ENCODE results near the gene PIK3CD. TPM values are rescaled to one million over a fixed set of nuclear protein-coding genes. Genes with fewer than 3 reads are reported as not detected.

The PIK3CD gene
- total and polyA plus RNA-seq, 2 donors (not counting 3 experiments of a cell fraction or from before 2014, with no cell fraction given) = 3.5 to 5.2 TPM

DNA sequence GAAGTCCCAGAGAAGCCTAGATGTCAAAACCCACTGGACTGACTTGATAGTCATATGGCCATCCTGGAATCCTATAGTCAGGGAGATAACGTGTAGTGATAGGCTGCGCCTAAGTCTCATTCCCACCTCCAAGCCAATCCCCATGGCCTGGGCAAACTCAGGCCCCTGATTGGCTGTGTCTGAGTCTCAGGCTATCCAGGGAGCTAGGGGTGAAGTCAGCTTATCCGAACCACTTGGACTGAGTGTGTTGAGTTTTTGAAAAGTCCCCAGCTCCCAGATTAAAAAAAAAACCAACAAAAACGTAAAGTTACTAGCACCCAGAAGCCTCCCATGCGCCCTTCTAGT is 51.6 kb downstream of the PIK3CD start:
- dilution Hi-C loops (cut with MboI; ENCODE audit: extremely low pct_ligation_motif_present, low sequenced_read_pairs) (no loop called here), intact Hi-C loops (cut with micrococcal nuclease) (no loop called here)
- no peak overlapping the region for H3K4me3 ChIP-seq (replicated peaks in 1 of 3; ENCODE audit: insufficient read depth in 1 of 3, low read depth in 1 of 3, low read length in 3 of 3)
- TF ChIP-seq CTCF (IDR thresholded peaks at IDR 0.05; ENCODE audit: extremely low read depth in 1 of 2, insufficient read depth in 1 of 2, low read depth in 1 of 2, low read length in 2 of 2) (no peak), POLR2AphosphoS5 (IDR thresholded peaks at IDR 0.05; ENCODE audit: insufficient read depth, low read depth, low read length) (no peak), EZH2 (IDR thresholded peaks at IDR 0.05; ENCODE audit: borderline replicate concordance, low read depth, low read length, severe bottlenecking) (no peak), JUN (IDR thresholded peaks at IDR 0.05; ENCODE audit: borderline replicate concordance, insufficient read depth, insufficient read length, low read depth) (no peak)
- no peaks in the 10 kb centered on the region for H3K9me1 ChIP-seq (replicated peaks; ENCODE audit: control insufficient read depth, extremely low read depth, insufficient read depth, low read length)
- no peak overlapping the region for H3K4me2 ChIP-seq (ENCODE audit: insufficient read depth, low read length)
- H3K79me2 ChIP-seq (ENCODE audit: control insufficient read depth, insufficient read depth, low read length) = no peaks in the 10 kb centered on the region
- H3K9ac ChIP-seq (replicated peaks; ENCODE audit: extremely low read depth, insufficient read depth, low read length) = no peak overlapping the region
- H4K20me1 ChIP-seq (replicated peaks; ENCODE audit: control insufficient read depth, extremely low read depth, insufficient read depth, low read length) = no peaks in the 10 kb centered on the region
- ChIA-PET CTCF (interaction anchor here (0.8 to 1.5 kb wide), 8 partner anchors 10 to 87 kb away, joined by 3 to 7 read pairs (median 6); partner anchors contain the start of gene PIK3CD), POLR2A (no interaction called here)
- H3K27me3 ChIP-seq (ENCODE audit: control insufficient read depth in 2 of 2, insufficient read depth in 2 of 2, low read length in 2 of 2) = no peaks in the 10 kb centered on the region
- DNase-seq (ENCODE audit: low read depth, low spot score) (no peak), FAIRE-seq (no peak)
- H3K4me1 ChIP-seq (ENCODE audit: control insufficient read depth, extremely low read depth, insufficient read depth, low read length) = no peaks in the 10 kb centered on the region
- H3K27ac ChIP-seq (ENCODE audit: insufficient read depth, low read depth, low read length) = no peak overlapping the region
- BruUV-seq (replicated peaks) = no TSS peak
- H3K9me3 ChIP-seq (replicated peaks; ENCODE audit: control insufficient read depth, insufficient read depth, low read length) = no peaks in the 10 kb centered on the region
- no peaks in the 10 kb centered on the region for H3K36me3 ChIP-seq (ENCODE audit: control insufficient read depth in 2 of 2, extremely low read depth in 1 of 2, insufficient read depth in 2 of 2, low read length in 2 of 2)
- H2AFZ ChIP-seq (ENCODE audit: low read depth, low read length) = no peak overlapping the region

- H3K27me3 ChIP-seq (ENCODE audit: control insufficient read depth in 2 of 2, insufficient read depth in 2 of 2, low read length in 2 of 2) = no peaks in the 10 kb centered on the region
- no peaks in the 10 kb centered on the region for H3K4me1 ChIP-seq (ENCODE audit: control insufficient read depth, extremely low read depth, insufficient read depth, low read length)
- H3K4me2 ChIP-seq (ENCODE audit: insufficient read depth, low read length) = no peak overlapping the region
- no peaks in the 10 kb centered on the region for H3K9me1 ChIP-seq (replicated peaks; ENCODE audit: control insufficient read depth, extremely low read depth, insufficient read depth, low read length)
- no peaks in the 10 kb centered on the region for H4K20me1 ChIP-seq (replicated peaks; ENCODE audit: control insufficient read depth, extremely low read depth, insufficient read depth, low read length)
- intact Hi-C loops (cut with micrococcal nuclease) = no loop called here
- no peak overlapping the region for H2AFZ ChIP-seq (ENCODE audit: low read depth, low read length)
- ChIA-PET POLR2A (no interaction called here), CTCF (interaction anchor here (1.1 to 1.5 kb wide), 3 partner anchors 11 to 52 kb away, joined by 3 to 7 read pairs (median 5); partner anchors contain the start of gene PIK3CD)
- FAIRE-seq = no peak
- no peak overlapping the region for H3K4me3 ChIP-seq (replicated peaks in 1 of 3; ENCODE audit: insufficient read depth in 1 of 3, low read depth in 1 of 3, low read length in 3 of 3)
- no peak overlapping the region for H3K27ac ChIP-seq (ENCODE audit: insufficient read depth, low read depth, low read length)
- dilution Hi-C loops (cut with MboI; ENCODE audit: extremely low pct_ligation_motif_present, low sequenced_read_pairs) = no loop called here
- DNase-seq (ENCODE audit: low read depth, low spot score) = no peak
- TF ChIP-seq JUN (IDR thresholded peaks at IDR 0.05; ENCODE audit: borderline replicate concordance, insufficient read depth, insufficient read length, low read depth) = no peak
- no peak for TF ChIP-seq POLR2AphosphoS5 (IDR thresholded peaks at IDR 0.05; ENCODE audit: insufficient read depth, low read depth, low read length)
- no peak for TF ChIP-seq POLR2A (IDR thresholded peaks at IDR 0.05; ENCODE audit: low read depth, low read length)
- TF ChIP-seq GATA2 (IDR thresholded peaks at IDR 0.05; ENCODE audit: insufficient read depth, insufficient read length, low read depth, low read length) = no peak
- no peak for TF ChIP-seq EZH2 (IDR thresholded peaks at IDR 0.05; ENCODE audit: borderline replicate concordance, low read depth, low read length, severe bottlenecking)
- TF ChIP-seq FOS (IDR thresholded peaks at IDR 0.05; ENCODE audit: borderline replicate concordance, insufficient read depth, low read length) = no peak
- no peak for TF ChIP-seq CTCF (IDR thresholded peaks at IDR 0.05; ENCODE audit: extremely low read depth in 1 of 2, insufficient read depth in 1 of 2, low read depth in 1 of 2, low read length in 2 of 2)
- H3K9ac ChIP-seq (replicated peaks; ENCODE audit: extremely low read depth, insufficient read depth, low read length) = no peak overlapping the region
- no peaks in the 10 kb centered on the region for H3K36me3 ChIP-seq (ENCODE audit: control insufficient read depth in 2 of 2, extremely low read depth in 1 of 2, insufficient read depth in 2 of 2, low read length in 2 of 2)
- H3K79me2 ChIP-seq (ENCODE audit: control insufficient read depth, insufficient read depth, low read length) = no peaks in the 10 kb centered on the region
- no TSS peak for BruUV-seq (replicated peaks)
- no peaks in the 10 kb centered on the region for H3K9me3 ChIP-seq (replicated peaks; ENCODE audit: control insufficient read depth, insufficient read depth, low read length)
These were observed 52.1 kb downstream of the PIK3CD start for GRCh38 chr1:9703681-9704080.
